Trophoblast cell (in vitro differentiated cells and primary cell): ENCODE measurements around the gene WFDC10A.

Source experiments
- DNase-seq, 2 donors: peaks; one replicate each; pipeline ENCODE4 v3.0.0-alpha.2; 2016
- H2AFZ ChIP-seq: 2 replicates; pipeline ENCODE4 v1.6.1; 2013; ENCODE audit warnings: low read length, moderate library complexity, mild to moderate bottlenecking; ENCODE audit not compliant: insufficient read depth, poor library complexity
- H2AK5ac ChIP-seq: 2 replicates; pipeline ENCODE4 v1.6.1; 2013; ENCODE audit warnings: mild to moderate bottlenecking, low read length
- H2BK120ac ChIP-seq: 2 replicates; pipeline ENCODE4 v1.6.1; 2013; ENCODE audit warnings: low read length, mild to moderate bottlenecking, moderate library complexity; ENCODE audit not compliant: insufficient read depth, poor library complexity
- H2BK12ac ChIP-seq: 2 replicates; pipeline ENCODE4 v1.6.1; 2013; ENCODE audit warnings: mild to moderate bottlenecking, low read length, moderate library complexity
- H2BK5ac ChIP-seq: 2 replicates; pipeline ENCODE4 v1.6.1; 2013; ENCODE audit warnings: low read length, low read depth, moderate library complexity, mild to moderate bottlenecking; ENCODE audit not compliant: poor library complexity
- H3K14ac ChIP-seq: 2 replicates; pipeline ENCODE4 v1.6.1; 2013; ENCODE audit warnings: mild to moderate bottlenecking, low read length
- H3K18ac ChIP-seq: 2 replicates; pipeline ENCODE4 v1.6.1; 2013; ENCODE audit warnings: mild to moderate bottlenecking, low read length
- H3K23ac ChIP-seq: 2 replicates; pipeline ENCODE4 v1.6.1; 2013; ENCODE audit warnings: low read length
- H3K27ac ChIP-seq: 2 replicates; pipeline ENCODE4 v1.5.1; 2013; ENCODE audit warnings: low read depth, mild to moderate bottlenecking, inconsistent platforms, low read length, moderate library complexity
- H3K27me3 ChIP-seq: 2 replicates; pipeline ENCODE4 v1.6.1; 2013; ENCODE audit warnings: inconsistent platforms, mild to moderate bottlenecking, low read length, moderate library complexity; ENCODE audit not compliant: insufficient read depth
- H3K36me3 ChIP-seq, 2 experiments: 1 replicate in 1 of 2; 2 replicates in 1 of 2; pipeline ENCODE4 v1.6.1; 2013; ENCODE audit warnings: low read length in 2 of 2, mild to moderate bottlenecking in 2 of 2, moderate library complexity in 1 of 2; ENCODE audit not compliant: insufficient read depth in 2 of 2, control insufficient read depth in 1 of 2
- H3K4ac ChIP-seq: 2 replicates; pipeline ENCODE4 v1.6.1; 2013; ENCODE audit warnings: low read depth, mild to moderate bottlenecking, low read length, moderate library complexity
- H3K4me1 ChIP-seq, 2 experiments: 1 replicate in 1 of 2; 2 replicates in 1 of 2; pipeline ENCODE4 v1.6.1; 2013; ENCODE audit warnings: low read length in 2 of 2, mild to moderate bottlenecking in 2 of 2, moderate library complexity in 1 of 2; ENCODE audit not compliant: insufficient read depth in 2 of 2, control insufficient read depth in 1 of 2
- H3K4me2 ChIP-seq: 2 replicates; pipeline ENCODE4 v1.6.1; 2013; ENCODE audit warnings: inconsistent platforms, mild to moderate bottlenecking, low read length, moderate library complexity
- H3K4me3 ChIP-seq: 2 replicates; pipeline ENCODE4 v1.5.1; 2013; ENCODE audit warnings: mild to moderate bottlenecking, low read depth, low read length, inconsistent platforms
- H3K79me1 ChIP-seq: one replicate; pipeline ENCODE4 v1.6.1; 2013; ENCODE audit warnings: low read length
- H3K79me2 ChIP-seq: 2 replicates; pipeline ENCODE4 v1.6.1; 2013; ENCODE audit warnings: low read length, mild to moderate bottlenecking; ENCODE audit not compliant: control insufficient read depth, insufficient read depth, poor library complexity
- H3K9ac ChIP-seq: 2 replicates; pipeline ENCODE4 v1.6.1; 2013; ENCODE audit warnings: mild to moderate bottlenecking, low read length
- H3K9me3 ChIP-seq: 2 replicates; pipeline ENCODE4 v1.6.1; 2013; ENCODE audit warnings: low read depth, mild to moderate bottlenecking, control low read depth, inconsistent platforms, low read length; ENCODE audit not compliant: insufficient read depth
- H4K12ac ChIP-seq: 2 replicates; pipeline ENCODE4 v1.6.1; 2013; ENCODE audit warnings: low read depth, mild to moderate bottlenecking, low read length, moderate library complexity
- H4K8ac ChIP-seq: 2 replicates; pipeline ENCODE4 v1.6.1; 2013; ENCODE audit warnings: low read depth, mild to moderate bottlenecking, low read length, moderate library complexity
- H4K91ac ChIP-seq: one replicate; pipeline ENCODE4 v1.6.1; 2013; ENCODE audit warnings: low read depth, mild to moderate bottlenecking, low read length, moderate library complexity
- WGBS: extraction: QIAGEN DNeasy Blood & Tissue Kit; methylation state at CpG from one replicate; pipeline ENCODE4 v1.1.7; 2013; ENCODE audit warnings: missing lambda C conversion rate; ENCODE audit not compliant: insufficient read length, insufficient coverage; ENCODE audit errors: extremely low coverage; 5-methylcytosine and 5-hydroxymethylcytosine counted together

The WFDC10A gene

DNA sequence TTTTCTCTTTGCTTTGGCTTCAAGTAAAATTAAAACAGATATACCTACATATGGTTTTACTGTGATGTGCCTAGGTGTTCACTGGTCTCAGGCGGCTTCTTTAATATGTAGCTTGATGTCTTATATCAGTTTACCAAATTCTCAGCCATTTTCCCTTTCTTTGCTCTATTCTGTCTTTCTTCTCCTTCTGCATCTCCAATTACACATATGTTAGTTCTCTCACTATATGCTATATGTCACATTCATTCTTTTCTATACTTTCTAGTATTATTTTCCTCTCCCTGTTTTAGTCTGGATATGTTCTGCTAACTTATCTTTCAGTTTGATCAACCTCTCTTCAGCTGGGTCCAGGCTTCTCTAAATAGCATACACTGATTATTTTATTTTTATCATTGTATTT, 36.0 kb upstream of the WFDC10A start:
- H2BK12ac ChIP-seq, result no peak overlapping the region
- no peak overlapping the region for H3K14ac ChIP-seq
- H3K4me1 ChIP-seq, result no peaks in the 10 kb centered on the region
- no peaks in the 10 kb centered on the region for H3K79me2 ChIP-seq
- no peak overlapping the region for H3K27ac ChIP-seq
- no CpG with 5 or more reads among the region's 1 CpG for WGBS
- no peak overlapping the region for H2AFZ ChIP-seq
- no peak overlapping the region for H4K12ac ChIP-seq
- no peak overlapping the region for H3K18ac ChIP-seq
- no peak overlapping the region for H3K4ac ChIP-seq
- H3K36me3 ChIP-seq, result no peaks in the 10 kb centered on the region
- no peak overlapping the region for H4K8ac ChIP-seq
- no peak overlapping the region for H2BK120ac ChIP-seq
- no peak overlapping the region for H2BK5ac ChIP-seq
- no peak overlapping the region for H3K23ac ChIP-seq
- no peaks in the 10 kb centered on the region for H3K27me3 ChIP-seq
- no peak for DNase-seq
- no peak overlapping the region for H3K4me3 ChIP-seq
- H2AK5ac ChIP-seq, result no peak overlapping the region
- no peak overlapping the region for H4K91ac ChIP-seq
- no peak overlapping the region for H3K4me2 ChIP-seq
- peaks cover 2% of the 10 kb centered on the region for H3K9me3 ChIP-seq
- no peaks in the 10 kb centered on the region for H3K79me1 ChIP-seq
- H3K9ac ChIP-seq, result no peak overlapping the region

DNA sequence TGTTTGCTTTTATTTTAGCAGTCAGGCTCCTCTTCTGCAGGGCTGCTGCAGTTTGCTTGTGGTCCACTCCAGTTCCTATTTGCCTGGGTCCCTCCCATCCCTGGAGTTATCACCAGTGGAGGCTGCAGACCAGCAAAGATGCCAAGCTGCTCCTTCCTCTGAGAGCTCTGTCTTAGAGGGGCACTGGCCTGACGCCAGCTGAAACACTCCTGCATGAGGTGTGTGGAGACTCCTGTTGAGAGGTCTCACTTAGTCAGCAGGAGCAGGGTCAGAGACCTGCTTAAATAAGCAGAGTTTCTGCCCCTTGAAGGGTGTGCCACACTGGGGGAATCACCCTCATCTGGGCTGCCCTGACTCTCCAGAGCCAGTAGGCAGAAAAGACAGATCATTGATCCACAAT, 34.3 kb upstream of the WFDC10A start:
- Histone ChIP-seq H3K79me1 (no peaks in the 10 kb centered on the region), H3K4ac (no peak overlapping the region), H4K12ac (no peak overlapping the region), H3K9ac (no peak overlapping the region), H3K36me3 (no peaks in the 10 kb centered on the region), H3K23ac (no peak overlapping the region), H3K4me1 (no peaks in the 10 kb centered on the region), H3K27ac (no peak overlapping the region), H3K18ac (no peak overlapping the region), H2BK5ac (no peak overlapping the region), H3K4me2 (no peak overlapping the region), H3K14ac (no peak overlapping the region), H3K4me3 (no peak overlapping the region), H3K27me3 (no peaks in the 10 kb centered on the region), H2BK120ac (no peak overlapping the region), H2BK12ac (no peak overlapping the region), H4K8ac (no peak overlapping the region), H4K91ac (no peak overlapping the region), H2AFZ (no peak overlapping the region), H3K9me3 (peaks cover 2% of the 10 kb centered on the region), H2AK5ac (no peak overlapping the region), H3K79me2 (no peaks in the 10 kb centered on the region)
- no peak for DNase-seq
- WGBS, result no CpG with 5 or more reads among the region's 1 CpG

DNA sequence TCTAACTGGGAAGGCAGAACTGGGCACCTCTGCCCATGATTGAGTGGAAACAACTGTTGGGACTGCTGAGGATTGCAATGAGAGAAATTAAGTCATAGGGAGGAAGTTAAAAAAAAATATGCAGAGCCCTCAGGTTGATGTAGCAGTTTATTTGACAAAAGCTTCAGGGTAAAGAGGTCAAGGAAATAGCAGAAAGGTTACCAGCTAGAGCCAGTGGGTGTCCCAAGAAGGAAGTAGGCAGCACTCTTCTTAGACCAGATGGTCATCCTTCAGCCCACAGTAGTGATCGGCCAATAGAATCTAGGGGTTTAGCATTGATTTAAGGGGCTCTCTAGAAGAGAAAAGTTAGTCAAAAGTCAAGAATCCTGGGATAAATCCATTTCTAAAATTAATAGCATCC, 21.7 kb upstream of the WFDC10A start:
- peaks cover 0 to 4% of the 10 kb centered on the region in 2 experiments for H3K4me1 ChIP-seq
- H3K27me3 ChIP-seq, result no peaks in the 10 kb centered on the region
- no peaks in the 10 kb centered on the region for H3K9me3 ChIP-seq
- no peak overlapping the region for H3K9ac ChIP-seq
- H3K4me3 ChIP-seq, result no peak overlapping the region
- no peaks in the 10 kb centered on the region for H3K79me1 ChIP-seq
- no peak overlapping the region for H2AK5ac ChIP-seq
- H2BK120ac ChIP-seq, result no peak overlapping the region
- no peak overlapping the region for H3K4me2 ChIP-seq
- H4K91ac ChIP-seq, result no peak overlapping the region
- H3K18ac ChIP-seq, result no peak overlapping the region
- H3K27ac ChIP-seq, result no peak overlapping the region
- no peak overlapping the region for H4K12ac ChIP-seq
- no peak overlapping the region for H2BK5ac ChIP-seq
- H3K14ac ChIP-seq, result no peak overlapping the region
- no peak for DNase-seq
- no peak overlapping the region for H2AFZ ChIP-seq
- no peak overlapping the region for H3K23ac ChIP-seq
- no peaks in the 10 kb centered on the region for H3K36me3 ChIP-seq
- H2BK12ac ChIP-seq, result no peak overlapping the region
- no CpG with 5 or more reads among the region's 1 CpG for WGBS
- H3K4ac ChIP-seq, result no peak overlapping the region
- no peaks in the 10 kb centered on the region for H3K79me2 ChIP-seq
- no peak overlapping the region for H4K8ac ChIP-seq

- no peak overlapping the region for H3K4me3 ChIP-seq
- H3K79me2 ChIP-seq, result no peaks in the 10 kb centered on the region
- no peak for DNase-seq
- no peak overlapping the region for H3K23ac ChIP-seq
- no peak overlapping the region for H2BK120ac ChIP-seq
- H3K4me2 ChIP-seq, result no peak overlapping the region
- H3K4ac ChIP-seq, result no peak overlapping the region
- H2BK5ac ChIP-seq, result no peak overlapping the region
- WGBS, result no CpG with 5 or more reads among the region's 4 CpGs
- H3K14ac ChIP-seq, result no peak overlapping the region
- no peak overlapping the region for H4K12ac ChIP-seq
- no peak overlapping the region for H2AK5ac ChIP-seq
- H3K4me1 ChIP-seq, result peaks cover 0 to 4% of the 10 kb centered on the region in 2 experiments
- no peak overlapping the region for H2AFZ ChIP-seq
- no peaks in the 10 kb centered on the region for H3K36me3 ChIP-seq
- no peak overlapping the region for H3K27ac ChIP-seq
- no peak overlapping the region for H4K91ac ChIP-seq
- H3K79me1 ChIP-seq, result no peaks in the 10 kb centered on the region
- no peak overlapping the region for H4K8ac ChIP-seq
- no peaks in the 10 kb centered on the region for H3K9me3 ChIP-seq
- no peak overlapping the region for H3K9ac ChIP-seq
- no peak overlapping the region for H3K18ac ChIP-seq
- no peak overlapping the region for H2BK12ac ChIP-seq
- H3K27me3 ChIP-seq, result no peaks in the 10 kb centered on the region
Measured at GRCh38 chr20:45611054-45611453, 18.5 kb upstream of the WFDC10A start.
